ENCODE measurements around the gene CHKB. TPM values are rescaled to one million over a fixed set of nuclear protein-coding genes. Genes with fewer than 3 reads are reported as not detected.

Gene CHKB
- total and polyA plus RNA-seq, 8 donors, result 20.4 to 283 (median 31.7) TPM

DNA sequence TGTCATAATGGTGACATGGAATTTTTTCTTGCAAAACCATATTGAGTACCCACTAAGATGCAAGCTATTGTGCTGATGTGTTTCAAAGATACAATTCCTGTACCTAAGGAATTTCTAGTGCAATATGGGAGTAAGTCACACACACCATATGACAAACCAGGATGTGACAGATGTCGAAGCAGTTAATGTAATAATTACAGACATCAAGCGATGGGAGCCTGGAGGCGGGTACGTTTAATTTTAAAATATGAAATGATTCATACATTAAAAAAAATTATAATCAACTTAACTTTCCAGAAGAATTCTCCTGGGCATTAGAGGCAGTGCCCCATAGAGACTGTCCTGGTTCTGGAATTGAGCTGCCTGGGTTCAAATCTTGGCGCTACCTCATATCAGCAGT is 25.9 kb downstream of the CHKB start:
- FAIRE-seq, result no peak
- H3K4me1 ChIP-seq, result no peaks in the 10 kb centered on the region
- no peak overlapping the region for H3K27ac ChIP-seq
- ATAC-seq, result no peak
- intact Hi-C loops (cut with DNase I), result no loop called here
- no peaks in the 10 kb centered on the region for H3K36me3 ChIP-seq
- H3K4me3 ChIP-seq, result no peak overlapping the region
- TF ChIP-seq, protein P1, sequence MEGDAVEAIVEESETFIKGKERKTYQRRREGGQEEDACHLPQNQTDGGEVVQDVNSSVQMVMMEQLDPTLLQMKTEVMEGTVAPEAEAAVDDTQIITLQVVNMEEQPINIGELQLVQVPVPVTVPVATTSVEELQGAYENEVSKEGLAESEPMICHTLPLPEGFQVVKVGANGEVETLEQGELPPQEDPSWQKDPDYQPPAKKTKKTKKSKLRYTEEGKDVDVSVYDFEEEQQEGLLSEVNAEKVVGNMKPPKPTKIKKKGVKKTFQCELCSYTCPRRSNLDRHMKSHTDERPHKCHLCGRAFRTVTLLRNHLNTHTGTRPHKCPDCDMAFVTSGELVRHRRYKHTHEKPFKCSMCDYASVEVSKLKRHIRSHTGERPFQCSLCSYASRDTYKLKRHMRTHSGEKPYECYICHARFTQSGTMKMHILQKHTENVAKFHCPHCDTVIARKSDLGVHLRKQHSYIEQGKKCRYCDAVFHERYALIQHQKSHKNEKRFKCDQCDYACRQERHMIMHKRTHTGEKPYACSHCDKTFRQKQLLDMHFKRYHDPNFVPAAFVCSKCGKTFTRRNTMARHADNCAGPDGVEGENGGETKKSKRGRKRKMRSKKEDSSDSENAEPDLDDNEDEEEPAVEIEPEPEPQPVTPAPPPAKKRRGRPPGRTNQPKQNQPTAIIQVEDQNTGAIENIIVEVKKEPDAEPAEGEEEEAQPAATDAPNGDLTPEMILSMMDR (IDR thresholded peaks at IDR 0.05), result no peak
- no peaks in the 10 kb centered on the region for H3K9me3 ChIP-seq
- no peak for DNase-seq
- 75 to 90% methylated on average over 5 of the region's 5 CpGs for WGBS, 2 donors
- H3K27me3 ChIP-seq, result no peaks in the 10 kb centered on the region

DNA sequence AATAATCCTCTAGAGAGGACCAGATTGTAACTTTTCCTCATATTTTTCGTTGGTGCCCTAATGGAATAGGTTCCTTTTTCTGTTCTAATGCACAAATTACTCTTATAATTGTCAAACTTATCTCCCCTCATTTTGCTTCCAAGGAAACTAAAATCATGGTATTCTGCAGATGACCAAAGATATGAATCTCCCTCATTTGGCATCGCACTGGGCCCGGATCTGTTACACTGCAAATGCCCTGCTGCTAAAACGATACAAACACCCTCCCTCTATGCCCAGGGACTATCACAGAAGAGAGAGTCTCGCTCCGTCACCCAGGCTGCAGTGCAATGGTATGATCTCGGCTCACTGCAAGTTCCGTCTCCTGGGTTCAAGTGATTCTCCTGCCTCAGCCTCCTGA is 29.3 kb downstream of the CHKB start:
- Histone ChIP-seq H3K4me3 (no peak overlapping the region), H3K27ac (no peak overlapping the region), H3K4me1 (peaks cover 0 to 4% (median 0%) of the 10 kb centered on the region in 3 donors), H3K9me3 (no peaks in the 10 kb centered on the region), H3K27me3 (peaks cover 0 to 4% (median 0%) of the 10 kb centered on the region in 4 donors), H3K36me3 (no peaks in the 10 kb centered on the region)
- ATAC-seq (no peak), FAIRE-seq (no peak), DNase-seq (no peak)
- intact Hi-C loops (cut with DNase I), result no loop called here
- WGBS, 2 donors, result 69 to 73% methylated on average over 8 of the region's 8 CpGs
- TF ChIP-seq, protein P1 (IDR thresholded peaks at IDR 0.05), result no peak

DNA sequence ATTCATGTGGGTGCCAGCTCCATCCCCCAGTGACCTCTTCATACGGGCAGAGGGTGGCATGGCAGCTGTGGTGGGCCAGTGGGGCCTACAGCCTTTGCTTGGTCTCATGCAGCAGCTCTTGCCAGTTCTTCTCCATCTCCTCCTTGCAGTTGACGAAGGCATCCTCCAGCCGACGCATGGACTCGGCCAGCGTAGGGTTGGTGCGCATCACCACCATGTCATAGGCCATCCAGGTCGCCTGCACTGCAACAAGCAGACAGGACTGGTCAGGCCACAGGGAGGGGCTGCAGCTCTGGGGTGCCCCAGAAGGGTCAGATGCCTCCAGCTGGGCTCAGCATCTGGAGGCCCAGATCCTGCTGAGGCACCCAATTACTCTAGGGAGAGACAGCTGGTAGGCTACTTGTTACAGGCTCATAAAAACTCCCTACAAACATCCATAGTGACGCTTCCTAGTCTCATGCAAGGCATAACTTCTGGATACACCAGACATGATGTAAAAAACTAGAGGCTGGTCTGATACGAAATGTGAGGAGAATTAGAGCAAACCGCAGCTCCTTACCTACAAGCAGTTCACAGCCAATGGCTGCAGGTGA is 31.4 kb downstream of the CHKB start:
- no peak overlapping the region for H3K4me3 ChIP-seq
- intact Hi-C loops (cut with DNase I), result no loop called here
- no peak for DNase-seq

DNA sequence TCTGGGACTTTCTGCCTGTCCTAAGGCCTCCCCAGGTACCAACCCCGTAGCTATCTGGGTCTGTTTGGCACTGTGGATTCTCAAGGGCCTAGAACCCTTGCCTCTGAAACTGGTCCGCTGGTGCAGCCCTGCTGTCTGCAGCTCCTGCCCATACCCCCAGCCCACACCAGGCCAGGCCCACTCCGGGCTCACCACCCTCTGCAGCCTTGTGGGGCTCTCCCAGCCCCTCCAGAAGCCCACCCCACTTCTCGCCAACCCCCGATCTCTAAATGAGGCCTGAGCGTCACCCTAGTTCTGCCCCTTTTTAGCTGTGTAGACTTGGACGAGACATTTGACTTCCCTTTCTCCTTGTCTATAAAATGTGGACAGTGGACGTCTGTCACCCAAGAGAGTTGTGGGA is 32.3 kb downstream of the CHKB start:
- Histone ChIP-seq H3K4me3 (no peak overlapping the region), H3K27me3 (peaks cover 0 to 4% (median 1%) of the 10 kb centered on the region in 4 donors), H3K4me1 (peaks cover 0 to 4% (median 0%) of the 10 kb centered on the region in 3 donors), H3K9me3 (no peaks in the 10 kb centered on the region), H3K27ac (no peak overlapping the region), H3K36me3 (no peaks in the 10 kb centered on the region)
- ATAC-seq (no peak), FAIRE-seq (no peak), DNase-seq (no peak)
- 86 to 94% methylated on average over 8 of the region's 8 CpGs for WGBS, 2 donors
- TF ChIP-seq, protein P1 (IDR thresholded peaks at IDR 0.05), result no peak
- intact Hi-C loops (cut with DNase I), result no loop called here

More for the DNA sequence above, 31.4 kb downstream of the CHKB start:
- FAIRE-seq, result no peak
- Histone ChIP-seq H3K4me1 (peaks cover 0 to 4% (median 0%) of the 10 kb centered on the region in 3 donors), H3K9me3 (no peaks in the 10 kb centered on the region), H3K27me3 (peaks cover 0 to 4% (median 1%) of the 10 kb centered on the region in 4 donors), H3K36me3 (no peaks in the 10 kb centered on the region), H3K27ac (no peak overlapping the region)
- no peak for ATAC-seq
- WGBS, 2 donors, result 90 to 97% methylated on average over 11 of the region's 11 CpGs
- TF ChIP-seq, protein P1 (IDR thresholded peaks at IDR 0.05), result no peak
